Measurements from ENCODE around the gene MTERF1.
"Not testable (repeated sequence)": the region's sequence is repeated elsewhere in the genome, so short reads cannot be mapped to it uniquely, and the experiment has no call there.

Gene MTERF1

GRCh38 chr7:91883676-91884362 lies 3.3 kb upstream of the MTERF1 start:
- FAIRE-seq: no peak

GRCh38 chr7:91880016-91880412 lies 488 bp downstream of the MTERF1 start:
- no peak for FAIRE-seq

- peak; percentile 66 for FAIRE-seq
Measured at GRCh38 chr7:91876391-91877133, 3.9 kb downstream of the MTERF1 start.

- FAIRE-seq: no peak
Measured at GRCh38 chr7:91875851-91876250, 4.7 kb downstream of the MTERF1 start.

- FAIRE-seq: no peak
Measured at GRCh38 chr7:91872928-91873327, 7.6 kb downstream of the MTERF1 start.

- FAIRE-seq: no peak
Measured at GRCh38 chr7:91872069-91872468, 8.4 kb downstream of the MTERF1 start.

- no peak for FAIRE-seq
Measured at GRCh38 chr7:91869661-91870060, 10.8 kb downstream of the MTERF1 start.

- FAIRE-seq: no peak
Measured at GRCh38 chr7:91866599-91867148, 13.8 kb downstream of the MTERF1 start.

- no peak for FAIRE-seq
Measured at GRCh38 chr7:91865511-91865910, 15.0 kb downstream of the MTERF1 start.

GRCh38 chr7:91864604-91865003 lies 15.9 kb downstream of the MTERF1 start:
- FAIRE-seq: not testable (repeated sequence)

GRCh38 chr7:91864070-91864469 lies 16.4 kb downstream of the MTERF1 start:
- FAIRE-seq: no peak

GRCh38 chr7:91852263-91852741 lies 28.2 kb downstream of the MTERF1 start:
- FAIRE-seq: no peak

- no peak for FAIRE-seq
Measured at GRCh38 chr7:91850455-91850854, 30.0 kb downstream of the MTERF1 start.

GRCh38 chr7:91847876-91848588 lies 32.5 kb downstream of the MTERF1 start:
- no peak for FAIRE-seq

GRCh38 chr7:91847231-91847630 lies 33.3 kb downstream of the MTERF1 start:
- FAIRE-seq: no peak

- no peak for FAIRE-seq
Measured at GRCh38 chr7:91846436-91846835, 34.1 kb downstream of the MTERF1 start.

GRCh38 chr7:91843831-91844230 lies 36.7 kb downstream of the MTERF1 start:
- FAIRE-seq: no peak

- no peak for FAIRE-seq
Measured at GRCh38 chr7:91838439-91838838, 42.1 kb downstream of the MTERF1 start.

GRCh38 chr7:91837397-91838070 lies 43.0 kb downstream of the MTERF1 start:
- no peak for FAIRE-seq

- no peak for FAIRE-seq
Measured at GRCh38 chr7:91835826-91836368, 44.6 kb downstream of the MTERF1 start.

GRCh38 chr7:91835091-91835825 lies 45.2 kb downstream of the MTERF1 start:
- no peak for FAIRE-seq

All from TTC549 (cell line).